Stimulated activated CD4-positive, alpha-beta T cell treated with anti-CD3 and anti-CD28 coated beads, TNF-alpha, amount 100 ng/mL, for 24 hours (primary cell): ENCODE data around the gene HIVEP3.
"Not testable (repeated sequence)": the region's sequence is repeated elsewhere in the genome, so short reads cannot be mapped to it uniquely, and the experiment has no call there.

Source experiments
- DNase-seq, 3 experiments: peaks; one replicate each; pipeline ENCODE4 v3.0.0-alpha.2; 2020; ENCODE audit warnings: low read depth in 3 of 3

HIVEP3 gene

GRCh38 chr1:41713557-41714327 lies 205.0 kb downstream of the HIVEP3 start:
- DNase-seq: no peak

GRCh38 chr1:41713141-41713540 lies 205.6 kb downstream of the HIVEP3 start:
- no peak for DNase-seq

GRCh38 chr1:41712695-41713094 lies 206.0 kb downstream of the HIVEP3 start:
- DNase-seq: no peak

DNA sequence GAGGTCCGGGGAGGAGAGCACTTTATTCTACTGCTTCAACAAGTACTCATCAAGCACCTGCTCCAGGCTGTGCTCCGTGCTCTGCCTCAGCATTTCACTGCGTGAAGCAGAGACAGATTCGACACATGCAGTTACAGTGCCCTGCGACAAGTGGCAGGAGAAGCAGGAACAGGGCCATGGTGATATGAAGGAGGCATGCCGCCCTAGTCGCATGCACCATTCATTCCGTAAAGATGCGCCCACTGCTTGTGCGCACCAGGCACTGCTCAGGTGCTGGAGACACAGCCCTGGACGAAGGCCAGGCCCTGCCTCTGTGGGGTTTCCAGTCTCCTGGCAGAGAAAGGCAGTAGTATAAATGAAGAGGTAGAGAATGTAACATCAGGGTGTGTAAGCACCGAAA lies 206.6 kb downstream of the HIVEP3 start:
- no peak for DNase-seq

DNA sequence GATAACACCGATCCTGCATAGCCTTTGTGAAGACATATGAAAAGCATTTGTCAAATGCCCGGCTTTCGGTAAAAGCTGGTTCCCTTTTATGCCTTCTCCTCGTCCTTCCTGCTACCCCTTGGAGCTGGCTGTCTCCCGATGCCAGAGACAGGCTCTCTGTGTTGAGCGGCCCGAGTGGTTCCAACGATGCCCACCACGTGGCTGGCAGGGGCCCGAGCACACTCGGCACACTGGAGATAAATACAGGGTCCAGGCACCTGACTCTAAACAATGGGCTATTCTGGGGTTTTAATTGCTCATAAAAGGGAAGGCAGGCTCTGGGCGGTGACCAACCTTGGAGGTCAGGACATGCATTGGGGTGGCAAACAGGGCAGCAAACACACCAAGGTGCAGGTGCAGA lies 207.1 kb downstream of the HIVEP3 start:
- DNase-seq: no peak

GRCh38 chr1:41710980-41711379 lies 207.7 kb downstream of the HIVEP3 start:
- DNase-seq: no peak

GRCh38 chr1:41709873-41710272 lies 208.8 kb downstream of the HIVEP3 start:
- DNase-seq: no peak

GRCh38 chr1:41709331-41709730 lies 209.4 kb downstream of the HIVEP3 start:
- no peak for DNase-seq

DNA sequence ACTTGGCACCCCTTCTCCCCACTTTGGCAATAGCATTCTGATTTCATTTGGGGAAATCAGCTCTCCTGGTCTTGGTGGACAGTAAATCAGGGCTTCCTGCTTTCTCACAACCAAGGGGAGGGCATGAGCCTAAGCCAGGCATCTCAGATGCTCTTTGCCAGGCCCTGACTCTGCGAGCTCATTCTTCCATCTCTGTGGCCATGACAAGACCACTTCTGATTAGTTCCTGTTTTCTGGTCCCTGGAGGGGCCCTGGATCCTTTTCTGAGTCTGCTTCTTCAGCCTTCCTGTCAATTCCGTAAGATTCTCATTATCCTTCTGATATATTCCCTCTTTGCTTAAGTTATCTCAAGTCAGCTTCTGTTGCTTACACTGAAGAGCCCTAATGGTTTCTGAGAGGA lies 210.4 kb downstream of the HIVEP3 start:
- no peak for DNase-seq

GRCh38 chr1:41707793-41708192 lies 210.9 kb downstream of the HIVEP3 start:
- DNase-seq: no peak

GRCh38 chr1:41705798-41706197 lies 212.9 kb downstream of the HIVEP3 start:
- DNase-seq: no peak

GRCh38 chr1:41704196-41704595 lies 214.5 kb downstream of the HIVEP3 start:
- DNase-seq: no peak

GRCh38 chr1:41702771-41703170 lies 216.0 kb downstream of the HIVEP3 start:
- no peak for DNase-seq

- DNase-seq: no peak
These were observed 217.7 kb downstream of the HIVEP3 start for GRCh38 chr1:41700986-41701535.

- DNase-seq: no peak
These were observed 218.1 kb downstream of the HIVEP3 start for GRCh38 chr1:41700581-41700980.

DNA sequence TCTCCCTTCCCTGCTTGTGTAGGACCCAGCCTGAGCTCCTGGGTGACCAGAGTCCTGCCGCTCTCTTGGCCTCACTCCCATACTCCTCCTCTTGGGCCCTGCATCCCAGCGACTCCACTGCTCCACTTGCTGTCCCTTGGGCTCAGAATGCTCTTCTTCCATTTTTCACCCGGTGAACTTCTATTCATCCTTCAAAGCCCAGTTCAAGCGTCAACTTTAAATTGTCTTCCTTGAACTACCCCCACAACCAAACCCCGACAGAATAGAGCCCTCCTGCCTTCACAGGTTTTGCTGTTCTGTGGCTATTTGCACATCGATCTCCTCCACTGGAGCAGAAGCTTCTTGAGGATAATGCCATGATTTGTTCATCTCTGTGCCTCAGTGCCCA lies 218.9 kb downstream of the HIVEP3 start:
- no peak for DNase-seq

DNA sequence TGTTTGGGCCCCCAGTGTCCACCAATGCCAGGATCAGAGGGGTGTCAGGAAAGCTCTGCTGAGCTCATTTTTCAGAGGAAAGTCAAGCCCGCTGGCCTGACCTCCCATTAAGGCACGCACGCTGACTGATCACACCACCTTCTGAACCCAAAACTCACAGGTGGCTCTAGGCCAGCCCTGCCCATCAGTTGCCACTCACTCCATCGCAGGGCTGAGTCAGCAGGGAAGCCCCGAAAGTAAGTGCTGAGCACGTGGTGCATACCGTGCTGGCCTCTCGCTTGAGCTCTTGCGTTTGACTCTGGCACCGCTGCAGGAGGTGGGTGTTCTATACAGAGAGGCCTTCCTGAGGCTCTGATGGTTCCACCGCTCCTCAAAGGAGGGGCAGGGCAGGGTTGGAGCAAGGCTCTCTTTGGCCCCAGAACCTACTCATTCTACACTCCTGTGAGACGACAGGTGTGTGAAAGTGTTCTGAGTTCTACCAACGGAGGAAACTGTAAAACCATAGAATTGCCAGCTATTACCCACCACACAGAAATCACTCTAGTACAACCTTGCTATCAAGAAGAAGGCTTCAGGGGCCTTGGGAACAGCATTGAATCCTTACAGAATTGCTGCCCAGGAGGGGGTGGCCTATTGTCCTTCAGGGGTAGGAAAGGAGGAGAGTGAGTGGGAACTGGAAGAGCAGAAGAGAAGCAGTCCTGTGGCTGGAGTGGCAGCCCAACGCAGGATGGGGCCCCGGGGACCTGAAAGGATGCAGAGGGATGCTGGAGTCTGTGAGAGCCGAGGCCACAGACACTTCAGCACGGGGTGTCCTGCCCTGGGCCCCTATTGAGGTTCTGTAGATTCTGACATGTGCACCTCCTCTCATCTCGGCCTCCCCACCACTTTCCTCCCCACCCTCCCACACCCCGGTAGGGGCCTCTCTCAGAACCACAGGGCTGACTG lies 219.5 kb downstream of the HIVEP3 start:
- DNase-seq: peak in 1 of 3 experiments; percentile 21

- no peak for DNase-seq
These were observed 222.3 kb downstream of the HIVEP3 start for GRCh38 chr1:41696381-41696780.

DNA sequence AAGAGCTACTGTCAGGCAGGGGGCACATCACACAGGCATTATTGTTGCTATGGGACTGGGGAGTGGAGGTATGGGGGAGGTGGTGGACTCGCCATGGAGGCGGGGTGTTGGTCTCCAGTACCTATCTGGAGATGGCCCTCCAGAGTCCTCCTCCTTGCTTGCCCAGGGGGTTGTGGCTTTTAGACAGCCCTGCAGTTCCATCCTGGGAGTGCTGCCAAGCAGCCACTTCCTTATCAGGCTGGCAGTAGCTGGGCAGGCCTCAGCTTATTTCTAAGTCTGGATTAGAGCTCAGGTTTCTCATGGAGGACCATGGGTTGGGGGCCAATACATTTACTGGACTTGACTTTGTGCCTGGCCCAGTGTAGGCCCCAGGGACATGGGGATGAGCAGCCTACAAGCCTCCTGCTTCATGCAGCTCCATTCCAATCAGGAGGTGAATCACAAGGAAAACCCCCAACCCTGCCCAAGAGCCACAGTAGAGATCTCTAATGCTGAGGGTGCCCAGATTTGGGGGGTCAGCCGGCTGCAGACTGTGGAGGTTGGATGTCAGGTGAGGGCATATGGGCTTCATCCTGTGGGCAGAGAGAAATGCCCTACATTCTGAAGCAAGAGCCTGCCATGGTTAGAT lies 223.5 kb downstream of the HIVEP3 start:
- DNase-seq: no peak

DNA sequence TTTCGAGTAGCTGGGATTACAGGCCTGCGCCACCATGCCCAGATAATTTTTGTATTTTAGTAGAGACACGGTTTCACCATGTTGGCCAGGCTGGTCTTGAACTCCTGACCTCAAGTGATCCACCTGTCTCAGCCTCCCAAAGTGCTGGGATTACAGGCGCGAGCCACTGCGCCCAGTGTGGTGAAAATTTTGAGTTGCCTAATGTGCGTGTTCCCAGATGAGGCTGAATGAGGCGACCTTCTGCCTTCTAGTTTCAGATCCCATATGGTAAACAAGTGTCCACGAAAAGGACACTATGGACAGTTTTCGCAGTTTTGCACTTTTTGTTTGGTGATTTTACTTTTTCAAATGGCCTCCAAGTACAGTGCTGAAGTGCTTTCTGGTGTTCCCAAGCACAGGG lies 226.8 kb downstream of the HIVEP3 start:
- DNase-seq: not testable (repeated sequence)

DNA sequence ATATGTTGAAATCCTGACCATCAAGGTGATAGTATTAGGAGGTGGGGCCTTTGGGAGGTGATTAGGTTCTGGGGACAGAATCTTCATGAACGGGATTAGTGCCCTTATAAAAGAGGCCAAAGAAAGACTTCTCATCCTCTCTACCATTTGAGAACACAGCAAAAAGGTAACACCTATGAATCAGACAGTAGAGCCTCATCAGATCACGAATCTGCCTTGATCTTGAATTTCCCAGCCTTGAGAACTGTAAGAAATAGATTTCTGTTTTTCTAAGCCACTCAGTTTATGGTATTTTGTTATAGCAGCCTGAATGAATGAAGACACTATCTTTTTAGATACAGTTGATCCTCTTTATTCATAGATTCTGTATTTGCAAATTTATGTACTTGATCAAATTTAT lies 227.3 kb downstream of the HIVEP3 start:
- DNase-seq: no peak

DNA sequence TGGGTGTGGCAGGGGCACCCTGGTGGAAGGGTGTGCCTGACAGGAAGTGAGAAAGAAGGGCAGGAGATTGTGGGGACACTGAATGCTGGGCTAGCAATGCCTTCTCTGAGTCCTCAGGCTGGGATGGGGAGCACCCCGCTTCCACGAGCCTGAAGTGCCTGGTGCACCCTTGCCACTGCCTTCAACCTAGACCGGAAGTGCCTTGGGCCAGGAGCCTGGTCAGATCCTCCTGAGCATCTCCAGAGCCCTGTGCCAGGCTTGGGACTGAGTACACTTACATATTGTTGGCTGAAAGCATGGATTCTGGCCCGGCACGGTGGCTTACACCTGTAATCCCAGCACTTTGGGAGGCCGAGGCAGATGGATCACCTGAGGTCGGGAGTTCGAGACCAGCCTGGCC lies 228.4 kb downstream of the HIVEP3 start:
- DNase-seq: no peak
